ENCODE measurements around the gene CNOT11.

CNOT11 gene

GRCh38 chr2:101295895-101296294 is 43.2 kb downstream of the CNOT11 start:
- no peak for DNase-seq (ENCODE audit: low spot score)
- in situ Hi-C loops (cut with MboI; ENCODE audit: low sequenced_read_pairs, unreplicated experiment) = no loop called here
- TF ChIP-seq CTCF (IDR thresholded peaks at IDR 0.05; ENCODE audit: borderline replicate concordance, control extremely low read depth, extremely low read depth, insufficient read depth, missing control alignments) = no peak

- in situ Hi-C loops (cut with MboI; ENCODE audit: low sequenced_read_pairs, unreplicated experiment) = no loop called here
- no peak for DNase-seq (ENCODE audit: low spot score)
- no peak for TF ChIP-seq CTCF (IDR thresholded peaks at IDR 0.05; ENCODE audit: borderline replicate concordance, control extremely low read depth, extremely low read depth, insufficient read depth, missing control alignments)
Measured at GRCh38 chr2:101296371-101296770, 43.7 kb downstream of the CNOT11 start.

GRCh38 chr2:101297383-101297782 is 44.7 kb downstream of the CNOT11 start:
- in situ Hi-C loops (cut with MboI; ENCODE audit: low sequenced_read_pairs, unreplicated experiment) = no loop called here
- no peak for DNase-seq (ENCODE audit: low spot score)
- no peak for TF ChIP-seq CTCF (IDR thresholded peaks at IDR 0.05; ENCODE audit: borderline replicate concordance, control extremely low read depth, extremely low read depth, insufficient read depth, missing control alignments)

DNA sequence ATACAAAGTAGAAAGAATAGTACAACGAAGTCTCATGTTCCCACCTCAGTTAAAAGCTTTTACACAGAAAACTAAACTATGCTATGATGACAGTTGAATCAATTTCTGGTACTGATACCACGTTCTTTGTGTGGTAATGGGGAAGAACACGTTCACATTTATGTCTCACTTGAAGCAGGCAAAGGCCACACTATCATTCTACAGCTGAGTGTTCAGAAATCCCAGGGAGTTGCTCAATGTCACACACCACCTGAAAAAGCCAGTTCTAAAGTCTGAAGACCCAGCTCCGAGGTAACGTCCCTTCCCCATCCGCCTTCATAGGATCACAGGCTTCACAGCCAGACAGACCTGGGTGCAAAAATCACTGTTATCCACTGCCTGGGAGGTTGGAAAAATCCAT is 46.9 kb downstream of the CNOT11 start:
- TF ChIP-seq CTCF (IDR thresholded peaks at IDR 0.05; ENCODE audit: borderline replicate concordance, control extremely low read depth, extremely low read depth, insufficient read depth, missing control alignments) = no peak
- in situ Hi-C loops (cut with MboI; ENCODE audit: low sequenced_read_pairs, unreplicated experiment) = no loop called here
- DNase-seq (ENCODE audit: low spot score) = no peak

DNA sequence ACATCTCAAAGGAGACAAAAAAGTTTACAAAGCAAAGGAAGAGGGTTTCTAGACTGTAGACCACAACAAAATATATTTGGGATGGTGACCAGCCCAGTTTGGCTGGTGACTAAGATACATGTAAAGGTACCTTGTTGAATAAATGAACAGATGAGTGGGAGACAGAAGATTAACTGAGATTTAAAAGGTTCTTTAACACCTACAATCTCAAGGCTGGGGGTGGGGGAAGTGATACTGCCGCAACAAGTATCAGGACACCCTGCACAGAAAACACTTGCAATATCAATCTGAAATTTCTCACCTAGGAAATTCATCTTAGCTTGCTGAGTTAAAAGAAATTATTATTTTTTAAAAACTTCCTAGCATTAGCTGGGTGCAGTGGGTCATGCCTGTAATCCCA is 47.5 kb downstream of the CNOT11 start:
- DNase-seq (ENCODE audit: low spot score) = no peak
- in situ Hi-C loops (cut with MboI; ENCODE audit: low sequenced_read_pairs, unreplicated experiment) = no loop called here
- no peak for TF ChIP-seq CTCF (IDR thresholded peaks at IDR 0.05; ENCODE audit: borderline replicate concordance, control extremely low read depth, extremely low read depth, insufficient read depth, missing control alignments)

GRCh38 chr2:101300836-101301235 is 48.1 kb downstream of the CNOT11 start:
- DNase-seq (ENCODE audit: low spot score) = no peak
- no peak for TF ChIP-seq CTCF (IDR thresholded peaks at IDR 0.05; ENCODE audit: borderline replicate concordance, control extremely low read depth, extremely low read depth, insufficient read depth, missing control alignments)
- in situ Hi-C loops (cut with MboI; ENCODE audit: low sequenced_read_pairs, unreplicated experiment) = no loop called here

DNA sequence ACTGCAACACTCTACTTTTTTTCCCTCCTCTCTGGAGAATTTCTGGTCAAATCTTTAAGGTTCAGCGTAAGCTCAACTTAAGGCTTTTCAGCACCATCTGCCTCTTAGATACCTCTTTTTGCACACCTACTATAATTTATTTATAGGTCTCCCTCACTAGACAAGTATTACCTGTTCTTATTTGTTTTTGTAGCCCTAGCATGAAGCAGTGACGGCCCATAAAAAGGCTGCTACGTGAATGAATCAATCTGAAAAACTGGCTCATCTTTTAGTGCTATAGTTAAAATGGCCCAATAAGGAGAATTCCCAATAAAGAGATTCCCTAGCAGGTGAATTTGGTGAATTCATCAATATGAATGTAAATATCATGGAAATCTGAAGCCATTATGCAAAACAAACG is 49.3 kb downstream of the CNOT11 start:
- in situ Hi-C loops (cut with MboI; ENCODE audit: low sequenced_read_pairs, unreplicated experiment) = no loop called here
- no peak for DNase-seq (ENCODE audit: low spot score)
- TF ChIP-seq CTCF (IDR thresholded peaks at IDR 0.05; ENCODE audit: borderline replicate concordance, control extremely low read depth, extremely low read depth, insufficient read depth, missing control alignments) = no peak
